Upper lobe of right lung (tissue), 1 donor: ENCODE data around the gene MEI4. TPM values are rescaled to one million over a fixed set of nuclear protein-coding genes. Genes with fewer than 3 reads are reported as not detected.

Source experiments
- ATAC-seq: fragments of 200-7000 bp; cut with Tn5 transposase; one replicate; pipeline ENCODE4 v1.9.1; 2020; ENCODE audit warnings: mild to moderate bottlenecking, moderate library complexity
- DNase-seq: peaks from one replicate; pipeline ENCODE4 v3.0.0-alpha.2; 2020
- H3K27ac ChIP-seq: fragments of 200-600 bp; one replicate; pipeline ENCODE4 v1.8.0; 2022
- H3K27me3 ChIP-seq: fragments of 200-600 bp; one replicate; pipeline ENCODE4 v1.8.0; 2022; ENCODE audit warnings: mild to moderate bottlenecking
- H3K36me3 ChIP-seq: fragments of 200-600 bp; one replicate; pipeline ENCODE4 v1.8.0; 2022
- H3K4me1 ChIP-seq: fragments of 200-600 bp; one replicate; pipeline ENCODE4 v1.8.0; 2022
- H3K4me3 ChIP-seq: fragments of 200-600 bp; one replicate; pipeline ENCODE4 v1.8.0; 2022; ENCODE audit warnings: mild to moderate bottlenecking
- H3K9me3 ChIP-seq: fragments of 200-600 bp; one replicate; pipeline ENCODE4 v1.8.0; 2022
- CTCF ChIP-seq: fragments of 200-600 bp; IDR thresholded peaks from one replicate; pipeline ENCODE4 v1.8.0; 2022; ENCODE audit warnings: antibody characterized with exemption
- intact Hi-C: fragments of 100-400 bp; cut with DNase I; formaldehyde crosslinking; loops from one replicate; pipeline ENCODE4 v1.11.0; 2022
- total RNA-seq: library from RNA; stranded (reverse); fragmentation: NEBNext Ultra II Directional; extraction: Animal tissue kit (Norgen Biotek cat#: 25700); gene quantifications from one replicate; pipeline ENCODE4 v1.2.1, GENCODE V29; 2021
- donor health status: DM: no; HTN: yes; CAD: no; lungs with severe emphysema.

MEI4 gene
- total RNA-seq, 1 donor from 2014 or later, result not detected

GRCh38 chr6:77666340-77666739 is 13.5 kb downstream of the MEI4 start:
- no peak for TF ChIP-seq CTCF
- Histone ChIP-seq H3K27ac (no peak overlapping the region), H3K4me1 (no peaks in the 10 kb centered on the region), H3K9me3 (no peaks in the 10 kb centered on the region), H3K4me3 (no peak overlapping the region), H3K36me3 (no peaks in the 10 kb centered on the region), H3K27me3 (no peaks in the 10 kb centered on the region)
- DNase-seq (no peak), ATAC-seq (no peak)
- intact Hi-C loops, result no loop called here

GRCh38 chr6:77666846-77667245 is 14.0 kb downstream of the MEI4 start:
- no peak overlapping the region for H3K27ac ChIP-seq
- no peak for TF ChIP-seq CTCF
- DNase-seq (no peak), ATAC-seq (no peak)
- no peak overlapping the region for H3K4me3 ChIP-seq
- H3K4me1 ChIP-seq, result no peaks in the 10 kb centered on the region
- no peaks in the 10 kb centered on the region for H3K27me3 ChIP-seq
- no peaks in the 10 kb centered on the region for H3K36me3 ChIP-seq
- no peaks in the 10 kb centered on the region for H3K9me3 ChIP-seq
- intact Hi-C loops, result no loop called here

- ATAC-seq (no peak), DNase-seq (no peak)
- H3K9me3 ChIP-seq, result no peaks in the 10 kb centered on the region
- no peak for TF ChIP-seq CTCF
- no peaks in the 10 kb centered on the region for H3K36me3 ChIP-seq
- no peaks in the 10 kb centered on the region for H3K4me1 ChIP-seq
- H3K27me3 ChIP-seq, result no peaks in the 10 kb centered on the region
- intact Hi-C loops, result no loop called here
- H3K27ac ChIP-seq, result no peak overlapping the region
- no peak overlapping the region for H3K4me3 ChIP-seq
These were observed 17.1 kb downstream of the MEI4 start for GRCh38 chr6:77669913-77670312.

GRCh38 chr6:77674211-77674610 is 21.4 kb downstream of the MEI4 start:
- DNase-seq, result no peak
- H3K36me3 ChIP-seq, result no peaks in the 10 kb centered on the region
- H3K27ac ChIP-seq, result no peak overlapping the region
- no peak overlapping the region for H3K4me3 ChIP-seq
- intact Hi-C loops, result no loop called here
- no peaks in the 10 kb centered on the region for H3K9me3 ChIP-seq
- H3K4me1 ChIP-seq, result no peaks in the 10 kb centered on the region
- no peak for ATAC-seq
- H3K27me3 ChIP-seq, result no peaks in the 10 kb centered on the region
- TF ChIP-seq CTCF, result no peak

- Histone ChIP-seq H3K4me1 (no peaks in the 10 kb centered on the region), H3K27me3 (no peaks in the 10 kb centered on the region), H3K9me3 (no peaks in the 10 kb centered on the region), H3K4me3 (no peak overlapping the region), H3K27ac (no peak overlapping the region), H3K36me3 (no peaks in the 10 kb centered on the region)
- ATAC-seq (no peak), DNase-seq (no peak)
- intact Hi-C loops, result no loop called here
- no peak for TF ChIP-seq CTCF
These were observed 25.2 kb downstream of the MEI4 start for GRCh38 chr6:77678048-77678447.

- H3K36me3 ChIP-seq, result no peaks in the 10 kb centered on the region
- no peak overlapping the region for H3K4me3 ChIP-seq
- no peak for TF ChIP-seq CTCF
- intact Hi-C loops, result no loop called here
- H3K27me3 ChIP-seq, result no peaks in the 10 kb centered on the region
- no peak for ATAC-seq
- DNase-seq, result no peak
- H3K9me3 ChIP-seq, result no peaks in the 10 kb centered on the region
- no peaks in the 10 kb centered on the region for H3K4me1 ChIP-seq
- H3K27ac ChIP-seq, result no peak overlapping the region
These were observed 30.7 kb downstream of the MEI4 start for GRCh38 chr6:77683515-77683914.
